ENCODE measurements around the gene PFDN2. TPM values are rescaled to one million over a fixed set of nuclear protein-coding genes. Genes with fewer than 3 reads are reported as not detected.

Gene PFDN2
- total and polyA plus RNA-seq, 10 of the 15 experiments (the other 5 are each of a cell fraction or from before 2014, with no cell fraction given): 30.0 to 141 (median 80.5) TPM

DNA sequence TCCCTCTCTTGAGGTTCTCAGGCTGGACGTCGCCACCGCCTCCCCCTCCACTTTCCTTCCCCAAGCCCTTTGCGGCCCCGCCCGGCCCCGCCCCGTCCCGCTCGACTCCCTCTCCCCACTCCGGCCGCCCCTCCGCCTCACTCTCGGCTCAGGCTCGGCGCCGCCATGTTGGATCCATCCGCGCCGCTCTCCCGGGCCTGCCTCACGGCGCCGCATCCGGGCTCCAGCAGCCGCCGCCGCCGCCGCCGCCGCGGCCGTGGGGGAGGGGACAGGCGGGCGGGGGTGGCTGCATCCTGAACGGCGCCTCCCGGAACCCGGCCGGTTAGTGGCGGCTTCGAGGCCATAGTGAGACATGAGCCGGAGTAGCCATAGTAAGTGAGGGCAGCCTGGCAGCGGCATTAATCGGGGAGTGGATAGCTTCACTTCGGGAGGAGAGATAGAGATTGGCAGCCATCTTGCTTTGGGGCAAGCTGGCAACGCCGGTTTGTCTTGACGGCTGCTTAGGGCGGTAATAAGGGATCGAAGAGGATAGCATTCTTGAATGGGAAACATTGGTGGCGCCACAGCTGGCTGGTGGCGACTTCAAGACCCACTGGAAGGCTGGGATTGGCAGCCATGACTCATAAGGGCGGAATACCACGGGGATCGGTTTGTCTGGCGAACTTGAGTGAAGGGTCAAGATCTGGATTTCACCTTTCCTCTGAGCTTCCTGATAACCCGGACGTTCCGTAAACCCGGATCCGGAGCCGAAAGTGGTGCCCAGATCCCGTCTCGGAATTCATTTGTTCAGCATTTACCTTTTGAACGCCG, 14.8 kb upstream of the PFDN2 start, which contains the start of gene DEDD (continued):
- TF ChIP-seq, protein P1, sequence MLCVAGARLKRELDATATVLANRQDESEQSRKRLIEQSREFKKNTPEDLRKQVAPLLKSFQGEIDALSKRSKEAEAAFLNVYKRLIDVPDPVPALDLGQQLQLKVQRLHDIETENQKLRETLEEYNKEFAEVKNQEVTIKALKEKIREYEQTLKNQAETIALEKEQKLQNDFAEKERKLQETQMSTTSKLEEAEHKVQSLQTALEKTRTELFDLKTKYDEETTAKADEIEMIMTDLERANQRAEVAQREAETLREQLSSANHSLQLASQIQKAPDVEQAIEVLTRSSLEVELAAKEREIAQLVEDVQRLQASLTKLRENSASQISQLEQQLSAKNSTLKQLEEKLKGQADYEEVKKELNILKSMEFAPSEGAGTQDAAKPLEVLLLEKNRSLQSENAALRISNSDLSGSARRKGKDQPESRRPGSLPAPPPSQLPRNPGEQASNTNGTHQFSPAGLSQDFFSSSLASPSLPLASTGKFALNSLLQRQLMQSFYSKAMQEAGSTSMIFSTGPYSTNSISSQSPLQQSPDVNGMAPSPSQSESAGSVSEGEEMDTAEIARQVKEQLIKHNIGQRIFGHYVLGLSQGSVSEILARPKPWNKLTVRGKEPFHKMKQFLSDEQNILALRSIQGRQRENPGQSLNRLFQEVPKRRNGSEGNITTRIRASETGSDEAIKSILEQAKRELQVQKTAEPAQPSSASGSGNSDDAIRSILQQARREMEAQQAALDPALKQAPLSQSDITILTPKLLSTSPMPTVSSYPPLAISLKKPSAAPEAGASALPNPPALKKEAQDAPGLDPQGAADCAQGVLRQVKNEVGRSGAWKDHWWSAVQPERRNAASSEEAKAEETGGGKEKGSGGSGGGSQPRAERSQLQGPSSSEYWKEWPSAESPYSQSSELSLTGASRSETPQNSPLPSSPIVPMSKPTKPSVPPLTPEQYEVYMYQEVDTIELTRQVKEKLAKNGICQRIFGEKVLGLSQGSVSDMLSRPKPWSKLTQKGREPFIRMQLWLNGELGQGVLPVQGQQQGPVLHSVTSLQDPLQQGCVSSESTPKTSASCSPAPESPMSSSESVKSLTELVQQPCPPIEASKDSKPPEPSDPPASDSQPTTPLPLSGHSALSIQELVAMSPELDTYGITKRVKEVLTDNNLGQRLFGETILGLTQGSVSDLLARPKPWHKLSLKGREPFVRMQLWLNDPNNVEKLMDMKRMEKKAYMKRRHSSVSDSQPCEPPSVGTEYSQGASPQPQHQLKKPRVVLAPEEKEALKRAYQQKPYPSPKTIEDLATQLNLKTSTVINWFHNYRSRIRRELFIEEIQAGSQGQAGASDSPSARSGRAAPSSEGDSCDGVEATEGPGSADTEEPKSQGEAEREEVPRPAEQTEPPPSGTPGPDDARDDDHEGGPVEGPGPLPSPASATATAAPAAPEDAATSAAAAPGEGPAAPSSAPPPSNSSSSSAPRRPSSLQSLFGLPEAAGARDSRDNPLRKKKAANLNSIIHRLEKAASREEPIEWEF (IDR thresholded peaks at IDR 0.05; ENCODE audit: insufficient replicate concordance, low read depth, low read length): peak; percentile 36
- no peak for TF ChIP-seq BRCA1 (IDR thresholded peaks at IDR 0.05; ENCODE audit: low read depth, low read length)
- TF ChIP-seq TCF12 (IDR thresholded peaks at IDR 0.05; ENCODE audit: low read depth, low read length): 0 out of 2 replicates have a peak, but pooled peaks have one; percentile 38
- peak; percentile 5 to 74; a peak in 1 of 4 replicates for TF ChIP-seq BHLHE40 (IDR thresholded peaks at IDR 0.05; ENCODE audit: borderline replicate concordance in 1 of 2, low read depth in 2 of 2, low read length in 1 of 2)
- no peak for TF ChIP-seq HDAC6 (IDR thresholded peaks at IDR 0.05; ENCODE audit: unreplicated experiment)
- TF ChIP-seq, protein P2, sequence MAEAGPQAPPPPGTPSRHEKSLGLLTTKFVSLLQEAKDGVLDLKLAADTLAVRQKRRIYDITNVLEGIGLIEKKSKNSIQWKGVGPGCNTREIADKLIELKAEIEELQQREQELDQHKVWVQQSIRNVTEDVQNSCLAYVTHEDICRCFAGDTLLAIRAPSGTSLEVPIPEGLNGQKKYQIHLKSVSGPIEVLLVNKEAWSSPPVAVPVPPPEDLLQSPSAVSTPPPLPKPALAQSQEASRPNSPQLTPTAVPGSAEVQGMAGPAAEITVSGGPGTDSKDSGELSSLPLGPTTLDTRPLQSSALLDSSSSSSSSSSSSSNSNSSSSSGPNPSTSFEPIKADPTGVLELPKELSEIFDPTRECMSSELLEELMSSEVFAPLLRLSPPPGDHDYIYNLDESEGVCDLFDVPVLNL (IDR thresholded peaks at IDR 0.05; ENCODE audit: low read depth, low read length): no peak
- no peak for TF ChIP-seq SP1 (IDR thresholded peaks at IDR 0.05; ENCODE audit: low read depth, low read length)
